Stomach (tissue), 4 donors: ENCODE results near the gene SYT15.
"Not testable (repeated sequence)": the region's sequence is repeated elsewhere in the genome, so short reads cannot be mapped to it uniquely, and the experiment has no call there.

Experiments used
- POLR2AphosphoS5 ChIP-seq, 3 donors: sonication (generic); formaldehyde crosslinking; IDR thresholded peaks; one replicate each; pipeline ENCODE4 v1.6.1; 2016; ENCODE audit warnings: antibody characterized with exemption in 3 of 3
- TF ChIP-seq, protein P1 (sequence below), 7 experiments: fragments of 450-650 bp in 4 of 7; fragments of 200-600 bp in 3 of 7; sonication (generic) in 3 of 7; IDR thresholded peaks; one replicate each; pipeline ENCODE4 v1.5.1; 2016 to 2019; ENCODE audit warnings: antibody characterized with exemption in 7 of 7, control low read depth in 2 of 7, mild to moderate bottlenecking in 1 of 7

DNA sequence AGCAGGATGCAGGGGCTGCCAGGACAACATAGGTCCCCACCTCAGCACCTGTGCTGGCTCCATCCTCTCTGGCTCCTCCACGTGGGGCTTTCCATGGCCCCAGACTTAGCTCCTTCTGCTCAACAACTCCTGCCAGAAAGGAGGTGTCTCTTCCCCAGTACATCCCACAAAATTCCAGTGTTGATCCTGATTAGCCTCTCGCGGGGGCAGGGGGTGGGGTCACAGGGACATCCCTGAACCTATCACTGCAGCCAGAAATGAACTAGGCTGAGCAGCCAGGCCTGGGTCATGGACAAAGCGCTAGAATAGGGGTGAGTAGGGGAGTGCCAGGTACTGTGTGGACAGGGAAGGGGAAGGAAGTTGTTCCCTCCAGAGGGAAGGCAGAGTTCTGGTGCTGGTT is 5.0 kb upstream of the SYT15 start:
- TF ChIP-seq, protein P1, sequence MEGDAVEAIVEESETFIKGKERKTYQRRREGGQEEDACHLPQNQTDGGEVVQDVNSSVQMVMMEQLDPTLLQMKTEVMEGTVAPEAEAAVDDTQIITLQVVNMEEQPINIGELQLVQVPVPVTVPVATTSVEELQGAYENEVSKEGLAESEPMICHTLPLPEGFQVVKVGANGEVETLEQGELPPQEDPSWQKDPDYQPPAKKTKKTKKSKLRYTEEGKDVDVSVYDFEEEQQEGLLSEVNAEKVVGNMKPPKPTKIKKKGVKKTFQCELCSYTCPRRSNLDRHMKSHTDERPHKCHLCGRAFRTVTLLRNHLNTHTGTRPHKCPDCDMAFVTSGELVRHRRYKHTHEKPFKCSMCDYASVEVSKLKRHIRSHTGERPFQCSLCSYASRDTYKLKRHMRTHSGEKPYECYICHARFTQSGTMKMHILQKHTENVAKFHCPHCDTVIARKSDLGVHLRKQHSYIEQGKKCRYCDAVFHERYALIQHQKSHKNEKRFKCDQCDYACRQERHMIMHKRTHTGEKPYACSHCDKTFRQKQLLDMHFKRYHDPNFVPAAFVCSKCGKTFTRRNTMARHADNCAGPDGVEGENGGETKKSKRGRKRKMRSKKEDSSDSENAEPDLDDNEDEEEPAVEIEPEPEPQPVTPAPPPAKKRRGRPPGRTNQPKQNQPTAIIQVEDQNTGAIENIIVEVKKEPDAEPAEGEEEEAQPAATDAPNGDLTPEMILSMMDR (IDR thresholded peaks at IDR 0.05), result not testable (repeated sequence)
- not testable (repeated sequence) for TF ChIP-seq POLR2AphosphoS5 (IDR thresholded peaks at IDR 0.05)
